Measurements from ENCODE around the gene MAP3K15.

Gene MAP3K15

GRCh38 chrX:19548279-19548678 lies 33.0 kb upstream of the MAP3K15 start:
- no peak overlapping the region for H3K4me3 Mint-ChIP-seq
- H3K27ac Mint-ChIP-seq, result no peak overlapping the region
- no peak for DNase-seq
- CTCF ChIA-PET, result interaction anchor here (0.6 to 1.1 kb wide), 2 partner anchors 13 to 340 kb away, joined by 3 to 4 read pairs; no protein-coding TSS in a partner anchor
- peaks cover 23% of the 10 kb centered on the region for H3K4me1 Mint-ChIP-seq
- H3K36me3 Mint-ChIP-seq, result peaks cover 46% of the 10 kb centered on the region
- no peaks in the 10 kb centered on the region for H3K9me3 Mint-ChIP-seq
- no peaks in the 10 kb centered on the region for H3K27me3 Mint-ChIP-seq

GRCh38 chrX:19545651-19546050 lies 30.3 kb upstream of the MAP3K15 start:
- H3K4me1 Mint-ChIP-seq, result peaks cover 25% of the 10 kb centered on the region
- CTCF ChIA-PET, result interaction anchor here (0.6 to 0.7 kb wide), 2 partner anchors 14 to 69 kb away, joined by 3 read pairs; no protein-coding TSS in a partner anchor

GRCh38 chrX:19544693-19545305 lies 29.5 kb upstream of the MAP3K15 start:
- H3K36me3 Mint-ChIP-seq, result peaks cover 51% of the 10 kb centered on the region
- CTCF ChIA-PET, result interaction anchor here (0.6 kb wide), 2 partner anchors 69 to 194 kb away, joined by 3 read pairs; no protein-coding TSS in a partner anchor

More at GRCh38 chrX:19545651-19546050, 30.3 kb upstream of the MAP3K15 start:
- no peaks in the 10 kb centered on the region for H3K9me3 Mint-ChIP-seq
- no peak for DNase-seq
- H3K27ac Mint-ChIP-seq, result no peak overlapping the region
- no peak overlapping the region for H3K4me3 Mint-ChIP-seq
- no peaks in the 10 kb centered on the region for H3K27me3 Mint-ChIP-seq
- H3K36me3 Mint-ChIP-seq, result peaks cover 53% of the 10 kb centered on the region

GRCh38 chrX:19543951-19544381 lies 28.7 kb upstream of the MAP3K15 start:
- CTCF ChIA-PET, result no interaction called here
- DNase-seq, result no peak
- H3K27ac Mint-ChIP-seq, result no peak overlapping the region
- peaks cover 49% of the 10 kb centered on the region for H3K36me3 Mint-ChIP-seq
- H3K27me3 Mint-ChIP-seq, result no peaks in the 10 kb centered on the region
- H3K4me1 Mint-ChIP-seq, result peaks cover 14% of the 10 kb centered on the region
- no peaks in the 10 kb centered on the region for H3K9me3 Mint-ChIP-seq
- no peak overlapping the region for H3K4me3 Mint-ChIP-seq

More at GRCh38 chrX:19544693-19545305, 29.5 kb upstream of the MAP3K15 start:
- H3K27ac Mint-ChIP-seq, result no peak overlapping the region
- peak; percentile 45 for DNase-seq
- no peak overlapping the region for H3K4me3 Mint-ChIP-seq
- H3K9me3 Mint-ChIP-seq, result no peaks in the 10 kb centered on the region
- H3K27me3 Mint-ChIP-seq, result no peaks in the 10 kb centered on the region
- H3K4me1 Mint-ChIP-seq, result peaks cover 16% of the 10 kb centered on the region

GRCh38 chrX:19543020-19543715 lies 27.9 kb upstream of the MAP3K15 start:
- DNase-seq, result no peak
- H3K9me3 Mint-ChIP-seq, result no peaks in the 10 kb centered on the region
- H3K36me3 Mint-ChIP-seq, result peaks cover 42% of the 10 kb centered on the region
- H3K27me3 Mint-ChIP-seq, result no peaks in the 10 kb centered on the region
- peaks cover 9% of the 10 kb centered on the region for H3K4me1 Mint-ChIP-seq
- no peak overlapping the region for H3K4me3 Mint-ChIP-seq
- H3K27ac Mint-ChIP-seq, result no peak overlapping the region
- CTCF ChIA-PET, result no interaction called here

GRCh38 chrX:19541931-19542330 lies 26.6 kb upstream of the MAP3K15 start:
- Mint-ChIP-seq H3K27me3 (no peaks in the 10 kb centered on the region), H3K27ac (no peak overlapping the region), H3K36me3 (peaks cover 40% of the 10 kb centered on the region), H3K9me3 (no peaks in the 10 kb centered on the region), H3K4me3 (no peak overlapping the region), H3K4me1 (peaks cover 9% of the 10 kb centered on the region)
- CTCF ChIA-PET, result no interaction called here
- no peak for DNase-seq

- Mint-ChIP-seq H3K4me3 (no peak overlapping the region), H3K36me3 (peaks cover 38% of the 10 kb centered on the region), H3K27me3 (no peaks in the 10 kb centered on the region), H3K9me3 (no peaks in the 10 kb centered on the region), H3K27ac (no peak overlapping the region), H3K4me1 (peaks cover 9% of the 10 kb centered on the region)
- CTCF ChIA-PET, result no interaction called here
- DNase-seq, result no peak
Observed at GRCh38 chrX:19541196-19541595, 25.9 kb upstream of the MAP3K15 start.

- Mint-ChIP-seq H3K27ac (no peak overlapping the region), H3K9me3 (no peaks in the 10 kb centered on the region), H3K27me3 (no peaks in the 10 kb centered on the region), H3K36me3 (peaks cover 30% of the 10 kb centered on the region), H3K4me3 (no peak overlapping the region), H3K4me1 (peaks cover 9% of the 10 kb centered on the region)
- DNase-seq, result no peak
- CTCF ChIA-PET, result no interaction called here
Observed at GRCh38 chrX:19540076-19540475, 24.8 kb upstream of the MAP3K15 start.

GRCh38 chrX:19539665-19540064 lies 24.4 kb upstream of the MAP3K15 start:
- CTCF ChIA-PET, result no interaction called here
- Mint-ChIP-seq H3K27me3 (no peaks in the 10 kb centered on the region), H3K36me3 (peaks cover 28% of the 10 kb centered on the region), H3K4me3 (no peak overlapping the region), H3K4me1 (peaks cover 8% of the 10 kb centered on the region), H3K27ac (peak overlapping the region; percentile 45), H3K9me3 (no peaks in the 10 kb centered on the region)
- no peak for DNase-seq

GRCh38 chrX:19535476-19535875 lies 20.2 kb upstream of the MAP3K15 start:
- Mint-ChIP-seq H3K27me3 (no peaks in the 10 kb centered on the region), H3K27ac (no peak overlapping the region), H3K9me3 (no peaks in the 10 kb centered on the region), H3K36me3 (peaks cover 12% of the 10 kb centered on the region), H3K4me3 (no peak overlapping the region), H3K4me1 (no peaks in the 10 kb centered on the region)
- CTCF ChIA-PET, result interaction anchor here (0.6 to 1.8 kb wide), 3 partner anchors 18 to 153 kb away, joined by 3 to 4 read pairs (median 4); no protein-coding TSS in a partner anchor
- no peak for DNase-seq

GRCh38 chrX:19532709-19533108 lies 17.4 kb upstream of the MAP3K15 start:
- no peak overlapping the region for H3K27ac Mint-ChIP-seq
- no peak overlapping the region for H3K4me3 Mint-ChIP-seq
- peaks cover 6% of the 10 kb centered on the region for H3K36me3 Mint-ChIP-seq
- DNase-seq, result no peak
- CTCF ChIA-PET, result interaction anchor here (1.1 kb wide), 1 partner anchor 161 kb away, joined by 6 read pairs; no protein-coding TSS in a partner anchor
- H3K9me3 Mint-ChIP-seq, result no peaks in the 10 kb centered on the region
- H3K4me1 Mint-ChIP-seq, result no peaks in the 10 kb centered on the region
- no peaks in the 10 kb centered on the region for H3K27me3 Mint-ChIP-seq

GRCh38 chrX:19517965-19518364 lies 2.7 kb upstream of the MAP3K15 start:
- DNase-seq, result no peak
- CTCF ChIA-PET, result interaction anchor here (0.6 to 1.3 kb wide), 2 partner anchors 13 to 17 kb away, joined by 3 read pairs; no protein-coding TSS in a partner anchor
- Mint-ChIP-seq H3K4me3 (no peak overlapping the region), H3K27me3 (peaks cover 55% of the 10 kb centered on the region), H3K27ac (no peak overlapping the region), H3K4me1 (no peaks in the 10 kb centered on the region), H3K36me3 (no peaks in the 10 kb centered on the region), H3K9me3 (no peaks in the 10 kb centered on the region)

GRCh38 chrX:19515615-19516105 lies 352 bp upstream of the MAP3K15 start:
- peak overlapping the region; percentile 52 for H3K4me3 Mint-ChIP-seq
- no peak for DNase-seq
- H3K27ac Mint-ChIP-seq, result no peak overlapping the region
- no peaks in the 10 kb centered on the region for H3K4me1 Mint-ChIP-seq
- no peaks in the 10 kb centered on the region for H3K36me3 Mint-ChIP-seq
- no peaks in the 10 kb centered on the region for H3K9me3 Mint-ChIP-seq
- CTCF ChIA-PET, result no interaction called here
- peaks cover 61% of the 10 kb centered on the region for H3K27me3 Mint-ChIP-seq

- DNase-seq, result no peak
- Mint-ChIP-seq H3K4me1 (no peaks in the 10 kb centered on the region), H3K9me3 (no peaks in the 10 kb centered on the region), H3K27ac (no peak overlapping the region), H3K36me3 (no peaks in the 10 kb centered on the region), H3K4me3 (no peak overlapping the region), H3K27me3 (peaks cover 55% of the 10 kb centered on the region)
- CTCF ChIA-PET, result no interaction called here
Observed at GRCh38 chrX:19513383-19513782, 1.9 kb downstream of the MAP3K15 start.

- DNase-seq, result no peak
- no peaks in the 10 kb centered on the region for H3K9me3 Mint-ChIP-seq
- H3K4me1 Mint-ChIP-seq, result no peaks in the 10 kb centered on the region
- H3K27me3 Mint-ChIP-seq, result peaks cover 52% of the 10 kb centered on the region
- no peak overlapping the region for H3K27ac Mint-ChIP-seq
- H3K36me3 Mint-ChIP-seq, result no peaks in the 10 kb centered on the region
- H3K4me3 Mint-ChIP-seq, result no peak overlapping the region
- CTCF ChIA-PET, result no interaction called here
Observed at GRCh38 chrX:19512961-19513360, 2.3 kb downstream of the MAP3K15 start.

Measured in activated naive CD4-positive, alpha-beta T cell treated with anti-CD3 and anti-CD28 coated beads, Interleukin-2, amount 10 ng/mL, durations not matched to agents 7 days and 5 days (primary cell).